Measurements from ENCODE around the gene STX18. TPM values are rescaled to one million over a fixed set of nuclear protein-coding genes. Genes with fewer than 3 reads are reported as not detected.

Gene STX18
- total and polyA plus RNA-seq, 2 donors (not counting 3 experiments of a cell fraction or from before 2014, with no cell fraction given), result 30.7 to 31.2 TPM

- H3K9me3 ChIP-seq (replicated peaks; ENCODE audit: control insufficient read depth, insufficient read depth, low read length), result no peaks in the 10 kb centered on the region
- no peaks in the 10 kb centered on the region for H3K27me3 ChIP-seq (ENCODE audit: control insufficient read depth in 2 of 2, insufficient read depth in 2 of 2, low read length in 2 of 2)
- H3K9me1 ChIP-seq (replicated peaks; ENCODE audit: control insufficient read depth, extremely low read depth, insufficient read depth, low read length), result no peaks in the 10 kb centered on the region
- H3K79me2 ChIP-seq (ENCODE audit: control insufficient read depth, insufficient read depth, low read length), result peaks cover 9% of the 10 kb centered on the region
- H2AFZ ChIP-seq (ENCODE audit: low read depth, low read length), result no peak overlapping the region
- intact Hi-C loops (cut with micrococcal nuclease) (loop anchor here (10.0 kb wide), 1 partner anchor 665 kb away; no protein-coding TSS in a partner anchor), dilution Hi-C loops (cut with MboI; ENCODE audit: extremely low pct_ligation_motif_present, low sequenced_read_pairs) (no loop called here)
- H4K20me1 ChIP-seq (replicated peaks; ENCODE audit: control insufficient read depth, extremely low read depth, insufficient read depth, low read length), result peaks cover 2% of the 10 kb centered on the region
- POLR2A ChIA-PET, result no interaction called here
- no peaks in the 10 kb centered on the region for H3K36me3 ChIP-seq (ENCODE audit: control insufficient read depth in 2 of 2, extremely low read depth in 1 of 2, insufficient read depth in 2 of 2, low read length in 2 of 2)
- DNase-seq (ENCODE audit: low read depth, low spot score) (no peak), FAIRE-seq (no peak)
- no peak overlapping the region for H3K9ac ChIP-seq (replicated peaks; ENCODE audit: extremely low read depth, insufficient read depth, low read length)
- BruUV-seq (replicated peaks), result no TSS peak
- no peak overlapping the region for H3K4me3 ChIP-seq (replicated peaks in 1 of 3; ENCODE audit: insufficient read depth in 1 of 3, low read depth in 1 of 3, low read length in 3 of 3)
- CTCF ChIA-PET, result interaction anchor here (1.4 to 3.5 kb wide), 2 partner anchors 8 to 10 kb away, joined by 4 to 13 read pairs; no protein-coding TSS in a partner anchor
- no peak overlapping the region for H3K4me2 ChIP-seq (ENCODE audit: insufficient read depth, low read length)
- no peaks in the 10 kb centered on the region for H3K4me1 ChIP-seq (ENCODE audit: control insufficient read depth, extremely low read depth, insufficient read depth, low read length)
- no peak overlapping the region for H3K27ac ChIP-seq (ENCODE audit: insufficient read depth, low read depth, low read length)
- no peak for TF ChIP-seq MAX (IDR thresholded peaks at IDR 0.05; ENCODE audit: insufficient read depth, insufficient read length)
- TF ChIP-seq, protein P1, sequence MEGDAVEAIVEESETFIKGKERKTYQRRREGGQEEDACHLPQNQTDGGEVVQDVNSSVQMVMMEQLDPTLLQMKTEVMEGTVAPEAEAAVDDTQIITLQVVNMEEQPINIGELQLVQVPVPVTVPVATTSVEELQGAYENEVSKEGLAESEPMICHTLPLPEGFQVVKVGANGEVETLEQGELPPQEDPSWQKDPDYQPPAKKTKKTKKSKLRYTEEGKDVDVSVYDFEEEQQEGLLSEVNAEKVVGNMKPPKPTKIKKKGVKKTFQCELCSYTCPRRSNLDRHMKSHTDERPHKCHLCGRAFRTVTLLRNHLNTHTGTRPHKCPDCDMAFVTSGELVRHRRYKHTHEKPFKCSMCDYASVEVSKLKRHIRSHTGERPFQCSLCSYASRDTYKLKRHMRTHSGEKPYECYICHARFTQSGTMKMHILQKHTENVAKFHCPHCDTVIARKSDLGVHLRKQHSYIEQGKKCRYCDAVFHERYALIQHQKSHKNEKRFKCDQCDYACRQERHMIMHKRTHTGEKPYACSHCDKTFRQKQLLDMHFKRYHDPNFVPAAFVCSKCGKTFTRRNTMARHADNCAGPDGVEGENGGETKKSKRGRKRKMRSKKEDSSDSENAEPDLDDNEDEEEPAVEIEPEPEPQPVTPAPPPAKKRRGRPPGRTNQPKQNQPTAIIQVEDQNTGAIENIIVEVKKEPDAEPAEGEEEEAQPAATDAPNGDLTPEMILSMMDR (IDR thresholded peaks at IDR 0.05; ENCODE audit: extremely low read depth in 1 of 2, insufficient read depth in 1 of 2, low read depth in 1 of 2, low read length in 2 of 2), result no peak
Observed at GRCh38 chr4:4480205-4480604, 61.6 kb downstream of the STX18 start.

DNA sequence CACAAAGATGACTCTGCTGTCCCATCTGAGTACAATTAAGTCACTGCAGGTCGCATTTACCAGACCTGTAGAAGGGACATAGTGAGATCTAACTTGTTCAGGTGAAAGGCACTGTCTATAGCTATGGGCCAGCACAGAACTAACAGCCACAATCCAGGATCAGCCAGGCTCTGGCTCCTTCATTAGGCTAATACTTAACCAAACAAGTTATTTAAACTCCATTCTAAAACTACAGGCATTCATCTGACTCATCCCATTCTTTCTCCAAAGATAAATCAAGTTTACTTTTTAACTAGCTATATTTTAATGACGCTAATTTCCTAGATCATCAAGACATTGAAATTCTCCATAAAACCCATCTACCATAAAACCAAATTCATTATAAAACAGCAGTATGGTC lies 62.5 kb downstream of the STX18 start:
- Histone ChIP-seq H2AFZ (ENCODE audit: low read depth, low read length) (no peak overlapping the region), H3K4me3 (replicated peaks in 1 of 3; ENCODE audit: insufficient read depth in 1 of 3, low read depth in 1 of 3, low read length in 3 of 3) (no peak overlapping the region), H3K9me3 (replicated peaks; ENCODE audit: control insufficient read depth, insufficient read depth, low read length) (no peaks in the 10 kb centered on the region), H3K36me3 (ENCODE audit: control insufficient read depth in 2 of 2, extremely low read depth in 1 of 2, insufficient read depth in 2 of 2, low read length in 2 of 2) (no peaks in the 10 kb centered on the region), H3K9ac (replicated peaks; ENCODE audit: extremely low read depth, insufficient read depth, low read length) (no peak overlapping the region), H3K9me1 (replicated peaks; ENCODE audit: control insufficient read depth, extremely low read depth, insufficient read depth, low read length) (no peaks in the 10 kb centered on the region), H3K4me2 (ENCODE audit: insufficient read depth, low read length) (no peak overlapping the region), H3K4me1 (ENCODE audit: control insufficient read depth, extremely low read depth, insufficient read depth, low read length) (no peaks in the 10 kb centered on the region), H3K79me2 (ENCODE audit: control insufficient read depth, insufficient read depth, low read length) (peaks cover 4% of the 10 kb centered on the region), H3K27me3 (ENCODE audit: control insufficient read depth in 2 of 2, insufficient read depth in 2 of 2, low read length in 2 of 2) (no peaks in the 10 kb centered on the region), H3K27ac (ENCODE audit: insufficient read depth, low read depth, low read length) (no peak overlapping the region), H4K20me1 (replicated peaks; ENCODE audit: control insufficient read depth, extremely low read depth, insufficient read depth, low read length) (peaks cover 2% of the 10 kb centered on the region)
- DNase-seq (ENCODE audit: low read depth, low spot score) (no peak), FAIRE-seq (no peak)
- no TSS peak for BruUV-seq (replicated peaks)
- ChIA-PET POLR2A (no interaction called here), CTCF (interaction anchor here (1.4 to 3.5 kb wide), 2 partner anchors 9 to 11 kb away, joined by 4 to 13 read pairs; no protein-coding TSS in a partner anchor)
- dilution Hi-C loops (cut with MboI; ENCODE audit: extremely low pct_ligation_motif_present, low sequenced_read_pairs), result no loop called here
- no peak for TF ChIP-seq MYC (IDR thresholded peaks at IDR 0.05; ENCODE audit: low read depth, low read length)
- TF ChIP-seq FOS (IDR thresholded peaks at IDR 0.05; ENCODE audit: borderline replicate concordance, insufficient read depth, low read length), result no peak
- TF ChIP-seq, protein P1 (IDR thresholded peaks at IDR 0.05; ENCODE audit: extremely low read depth in 1 of 2, insufficient read depth in 1 of 2, low read depth in 1 of 2, low read length in 2 of 2), result no peak
- no peak for TF ChIP-seq MAX (IDR thresholded peaks at IDR 0.05; ENCODE audit: insufficient read depth, insufficient read length)
- intact Hi-C loops (cut with micrococcal nuclease), result no loop called here
